Erythroblast (primary cell): Measurements from ENCODE around the gene IGLON5.

Experiments used
- GATA1 ChIP-seq: IDR thresholded peaks from 2 replicates; pipeline ENCODE4 v1.6.1; 2011; ENCODE audit warnings: low read depth, mild to moderate bottlenecking, control low read depth, low read length, moderate library complexity
- POLR2A ChIP-seq: IDR thresholded peaks from 2 replicates; pipeline ENCODE4 v1.6.1; 2011; ENCODE audit warnings: mild to moderate bottlenecking, low read length

GRCh38 chr19:51372021-51372648, 60.7 kb downstream of the IGLON5 start:
- TF ChIP-seq POLR2A = no peak
- TF ChIP-seq GATA1 = no peak
